DOHH2 (cell line): ENCODE results near the gene CFAP100.

Source experiments
- EZH2phosphoT487 ChIP-seq: fragments of 200-600 bp; sonication (generic); IDR thresholded peaks from 2 replicates; pipeline ENCODE4 v1.6.1; 2017; ENCODE audit warnings: borderline replicate concordance, mild to moderate bottlenecking, antibody characterized with exemption, low read length, moderate library complexity, mixed read lengths
- TF ChIP-seq, protein P1 (sequence below): fragments of 200-600 bp; sonication (generic); IDR thresholded peaks from one replicate; pipeline ENCODE4 v1.5.1; 2014; ENCODE audit warnings: antibody characterized with exemption, mild to moderate bottlenecking, low read depth, low read length; ENCODE audit not compliant: poor library complexity, severe bottlenecking

DNA sequence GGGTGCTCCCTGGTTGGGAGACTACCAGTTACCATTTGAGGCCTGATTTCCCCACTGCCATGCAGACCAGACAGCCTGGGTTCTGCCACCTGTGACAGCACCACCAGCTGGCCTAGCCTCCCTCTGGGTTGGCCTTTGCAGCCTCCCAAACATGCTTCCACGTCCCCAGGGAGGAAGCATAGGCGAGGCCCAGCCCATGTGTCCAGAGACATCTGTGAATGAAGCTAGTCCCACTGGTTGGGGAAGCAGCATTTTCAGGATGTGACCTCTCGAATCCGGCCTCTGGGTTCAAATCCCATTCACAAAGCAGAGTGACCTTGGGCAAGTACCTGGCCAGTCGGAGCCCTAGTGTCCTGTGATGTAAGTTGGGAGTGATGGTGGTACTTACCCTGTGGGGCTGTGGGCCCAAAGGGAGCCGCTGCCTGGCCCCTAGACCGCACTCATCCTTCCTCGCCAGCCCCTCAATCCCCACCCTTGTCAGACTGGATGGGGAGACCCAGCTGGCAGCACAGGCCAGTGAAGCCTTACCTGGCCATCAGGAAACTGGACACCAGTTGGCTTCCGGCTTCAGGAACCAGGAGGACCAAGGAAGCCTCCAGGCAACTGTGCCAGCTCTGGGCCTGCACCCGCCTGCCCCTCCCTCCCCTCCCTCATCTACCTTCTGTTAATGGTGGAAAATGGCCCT, 43.5 kb upstream of the CFAP100 start:
- TF ChIP-seq, protein P1, sequence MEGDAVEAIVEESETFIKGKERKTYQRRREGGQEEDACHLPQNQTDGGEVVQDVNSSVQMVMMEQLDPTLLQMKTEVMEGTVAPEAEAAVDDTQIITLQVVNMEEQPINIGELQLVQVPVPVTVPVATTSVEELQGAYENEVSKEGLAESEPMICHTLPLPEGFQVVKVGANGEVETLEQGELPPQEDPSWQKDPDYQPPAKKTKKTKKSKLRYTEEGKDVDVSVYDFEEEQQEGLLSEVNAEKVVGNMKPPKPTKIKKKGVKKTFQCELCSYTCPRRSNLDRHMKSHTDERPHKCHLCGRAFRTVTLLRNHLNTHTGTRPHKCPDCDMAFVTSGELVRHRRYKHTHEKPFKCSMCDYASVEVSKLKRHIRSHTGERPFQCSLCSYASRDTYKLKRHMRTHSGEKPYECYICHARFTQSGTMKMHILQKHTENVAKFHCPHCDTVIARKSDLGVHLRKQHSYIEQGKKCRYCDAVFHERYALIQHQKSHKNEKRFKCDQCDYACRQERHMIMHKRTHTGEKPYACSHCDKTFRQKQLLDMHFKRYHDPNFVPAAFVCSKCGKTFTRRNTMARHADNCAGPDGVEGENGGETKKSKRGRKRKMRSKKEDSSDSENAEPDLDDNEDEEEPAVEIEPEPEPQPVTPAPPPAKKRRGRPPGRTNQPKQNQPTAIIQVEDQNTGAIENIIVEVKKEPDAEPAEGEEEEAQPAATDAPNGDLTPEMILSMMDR: no peak
- TF ChIP-seq EZH2phosphoT487: no peak
